ENCODE data around the gene AFG3L2. TPM values are rescaled to one million over a fixed set of nuclear protein-coding genes. Genes with fewer than 3 reads are reported as not detected.

AFG3L2 gene
- total RNA-seq, 1 experiment from 2014 or later: 66.7 TPM

DNA sequence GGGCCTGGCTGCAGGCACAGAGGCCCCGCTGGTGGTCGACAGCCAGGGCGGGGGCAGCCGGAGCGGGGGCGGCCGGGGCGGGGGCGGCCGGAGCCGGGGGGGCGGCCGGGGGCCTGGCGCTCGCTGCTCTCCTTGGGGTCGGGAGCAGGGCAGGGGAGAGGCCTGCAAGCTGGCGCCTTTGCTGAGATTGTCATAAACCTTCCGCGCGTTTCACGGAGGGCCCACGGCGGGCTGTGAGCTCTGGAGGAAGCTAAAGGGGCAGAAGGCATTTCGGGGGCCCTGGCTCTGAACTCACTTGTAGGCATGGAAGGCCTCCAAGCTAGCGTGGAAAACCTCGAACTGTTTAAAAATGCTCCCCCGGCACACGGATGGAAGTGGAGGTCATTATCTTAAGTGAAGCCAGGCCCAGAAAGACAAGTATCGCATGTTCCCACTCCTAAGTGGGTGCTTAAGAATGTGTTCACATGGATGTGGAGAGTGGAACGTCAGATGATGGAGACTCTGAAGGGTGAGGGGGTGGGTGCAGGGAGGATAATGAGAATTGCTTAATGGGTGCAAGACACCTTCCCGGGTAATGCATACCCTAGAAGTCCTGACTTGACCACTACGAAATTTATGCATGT is 31.3 kb upstream of the AFG3L2 start:
- no TSS peak for BruUV-seq (replicated peaks)
- intact Hi-C loops (cut with micrococcal nuclease): loop anchor here (5.0 kb wide), 1 partner anchor 539 kb away; the partner anchor contains the start of gene SEH1L

DNA sequence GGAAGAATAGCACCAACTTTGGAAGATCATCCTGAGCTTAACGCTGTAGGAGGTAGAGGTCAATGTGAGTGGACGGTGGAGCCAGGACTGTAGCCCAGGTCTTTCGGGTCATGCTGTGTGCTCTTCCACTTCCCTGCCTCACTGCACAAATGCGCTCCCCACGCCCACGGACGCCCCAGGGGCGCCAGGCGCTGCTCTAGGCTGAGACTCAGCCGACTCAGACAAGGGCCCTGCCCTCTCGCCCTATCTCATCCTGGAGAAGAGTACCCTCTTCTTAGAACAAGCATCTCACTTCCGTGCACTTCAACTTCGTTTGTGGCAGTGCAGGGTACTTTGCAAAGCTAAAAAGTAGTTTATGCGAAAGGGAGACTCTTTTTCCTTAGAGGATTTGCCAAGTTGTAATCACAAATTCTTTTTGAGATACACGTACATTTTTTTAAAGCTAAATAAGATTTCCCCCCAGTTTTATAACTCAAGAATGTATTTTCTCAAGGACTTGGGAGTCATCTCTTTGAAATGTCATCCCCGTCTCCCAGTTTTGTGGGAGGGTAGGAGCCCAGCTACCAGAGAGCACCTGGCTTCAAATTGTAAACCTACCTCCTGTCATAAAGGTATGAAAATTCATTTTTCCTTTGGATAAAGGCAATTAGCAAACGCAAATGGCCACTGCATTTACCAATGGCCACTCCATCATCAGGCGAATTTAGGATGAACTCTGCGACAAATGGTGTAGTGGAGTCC is 29.5 kb upstream of the AFG3L2 start:
- Histone ChIP-seq H3K4me3 (replicated peaks in 1 of 2; ENCODE audit: low read depth in 1 of 2, low read length in 2 of 2) (no peak overlapping the region), H3K27me3 (ENCODE audit: insufficient read depth, low read length) (peaks cover 17% of the 10 kb centered on the region; the same call in 1 of the 2 replicates), H3K9me2 (ENCODE audit: insufficient read depth) (no peaks in the 10 kb centered on the region), H3K9ac (ENCODE audit: low read length) (no peak overlapping the region), H3K4me2 (ENCODE audit: low read length) (no peak overlapping the region), H3K79me2 (ENCODE audit: insufficient read depth, low read length) (peaks cover 33% of the 10 kb centered on the region), H3K36me3 (ENCODE audit: control insufficient read depth in 1 of 2, insufficient read depth in 2 of 2, low read length in 2 of 2) (no peaks in the 10 kb centered on the region), H2AFZ (ENCODE audit: low read depth, low read length, poor library complexity, severe bottlenecking) (no peak overlapping the region), H3K27ac (ENCODE audit: low read depth, low read length) (no peak overlapping the region), H3K4me1 (ENCODE audit: control insufficient read depth in 1 of 2, insufficient read depth in 2 of 2, low read length in 2 of 2) (peaks cover 17 to 38% of the 10 kb centered on the region in 2 experiments), H4K20me1 (ENCODE audit: insufficient read depth) (no peaks in the 10 kb centered on the region), H3K9me3 (ENCODE audit: control insufficient read depth in 1 of 2, insufficient read depth in 1 of 2, low read depth in 1 of 2, low read length in 2 of 2) (no peaks in the 10 kb centered on the region)
- TF ChIP-seq EGR1 (IDR thresholded peaks at IDR 0.05; ENCODE audit: low read depth) (no peak), CBX3 (IDR thresholded peaks at IDR 0.05; ENCODE audit: low read depth) (no peak), TCF7L2 (IDR thresholded peaks at IDR 0.05; ENCODE audit: borderline replicate concordance, extremely low read depth, insufficient read depth, insufficient read length) (no peak), SP1 (IDR thresholded peaks at IDR 0.05; ENCODE audit: low read depth) (no peak), SRF (IDR thresholded peaks at IDR 0.05; ENCODE audit: low read depth) (no peak), ZFX (IDR thresholded peaks at IDR 0.05) (no peak)
- TF ChIP-seq, protein P1, sequence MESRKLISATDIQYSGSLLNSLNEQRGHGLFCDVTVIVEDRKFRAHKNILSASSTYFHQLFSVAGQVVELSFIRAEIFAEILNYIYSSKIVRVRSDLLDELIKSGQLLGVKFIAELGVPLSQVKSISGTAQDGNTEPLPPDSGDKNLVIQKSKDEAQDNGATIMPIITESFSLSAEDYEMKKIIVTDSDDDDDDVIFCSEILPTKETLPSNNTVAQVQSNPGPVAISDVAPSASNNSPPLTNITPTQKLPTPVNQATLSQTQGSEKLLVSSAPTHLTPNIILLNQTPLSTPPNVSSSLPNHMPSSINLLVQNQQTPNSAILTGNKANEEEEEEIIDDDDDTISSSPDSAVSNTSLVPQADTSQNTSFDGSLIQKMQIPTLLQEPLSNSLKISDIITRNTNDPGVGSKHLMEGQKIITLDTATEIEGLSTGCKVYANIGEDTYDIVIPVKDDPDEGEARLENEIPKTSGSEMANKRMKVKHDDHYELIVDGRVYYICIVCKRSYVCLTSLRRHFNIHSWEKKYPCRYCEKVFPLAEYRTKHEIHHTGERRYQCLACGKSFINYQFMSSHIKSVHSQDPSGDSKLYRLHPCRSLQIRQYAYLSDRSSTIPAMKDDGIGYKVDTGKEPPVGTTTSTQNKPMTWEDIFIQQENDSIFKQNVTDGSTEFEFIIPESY (IDR thresholded peaks at IDR 0.05; ENCODE audit: extremely low read depth, insufficient replicate concordance, low read length): no peak
- ATAC-seq (no peak), DNase-seq (ENCODE audit: low read depth, low spot score) (no peak)
- ChIA-PET POLR2A (no interaction called here), RAD21 (ENCODE audit: low non-redundant PET in 1 of 2, low total read pairs in 2 of 2, uncharacterized antibody in 2 of 2, unreplicated experiment in 2 of 2) (no interaction called here), CTCF (no interaction called here)
- no TSS peak for BruUV-seq (replicated peaks)
- intact Hi-C loops (cut with micrococcal nuclease): loop anchor here (1.0 to 5.0 kb wide), 2 partner anchors 251 to 541 kb away; partner anchors contain the start of gene SEH1L

More for the DNA sequence above, 31.3 kb upstream of the AFG3L2 start:
- Histone ChIP-seq H3K27ac (ENCODE audit: low read depth, low read length) (peak overlapping the region; percentile 77), H3K4me3 (replicated peaks in 1 of 2; ENCODE audit: low read depth in 1 of 2, low read length in 2 of 2) (peak overlapping the region; percentile 54 to 83), H3K9ac (ENCODE audit: low read length) (peak overlapping the region; percentile 86), H3K79me2 (ENCODE audit: insufficient read depth, low read length) (peaks cover 46% of the 10 kb centered on the region), H3K27me3 (ENCODE audit: insufficient read depth, low read length) (peaks cover 17% of the 10 kb centered on the region; the same call in 1 of the 2 replicates), H3K4me2 (ENCODE audit: low read length) (peak overlapping the region; percentile 95), H3K4me1 (ENCODE audit: control insufficient read depth in 1 of 2, insufficient read depth in 2 of 2, low read length in 2 of 2) (peaks cover 17 to 37% of the 10 kb centered on the region in 2 experiments), H3K9me2 (ENCODE audit: insufficient read depth) (no peaks in the 10 kb centered on the region), H3K9me3 (ENCODE audit: control insufficient read depth in 1 of 2, insufficient read depth in 1 of 2, low read depth in 1 of 2, low read length in 2 of 2) (no peaks in the 10 kb centered on the region), H4K20me1 (ENCODE audit: insufficient read depth) (no peaks in the 10 kb centered on the region), H2AFZ (ENCODE audit: low read depth, low read length, poor library complexity, severe bottlenecking) (no peak overlapping the region), H3K36me3 (ENCODE audit: control insufficient read depth in 1 of 2, insufficient read depth in 2 of 2, low read length in 2 of 2) (no peaks in the 10 kb centered on the region)
- no peak for TF ChIP-seq SRF (IDR thresholded peaks at IDR 0.05; ENCODE audit: low read depth)
- TF ChIP-seq, protein P2, sequence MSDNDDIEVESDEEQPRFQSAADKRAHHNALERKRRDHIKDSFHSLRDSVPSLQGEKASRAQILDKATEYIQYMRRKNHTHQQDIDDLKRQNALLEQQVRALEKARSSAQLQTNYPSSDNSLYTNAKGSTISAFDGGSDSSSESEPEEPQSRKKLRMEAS (IDR thresholded peaks at IDR 0.05): no peak
- no peak for TF ChIP-seq EZH2 (IDR thresholded peaks at IDR 0.05)
- peak; percentile 86 for TF ChIP-seq ZFX (IDR thresholded peaks at IDR 0.05)
- ChIA-PET CTCF (no interaction called here), POLR2A (interaction anchor here (1.0 to 1.4 kb wide), 3 partner anchors 11 to 31 kb away, joined by 3 to 11 read pairs (median 4); no protein-coding TSS in a partner anchor), RAD21 (ENCODE audit: low non-redundant PET in 1 of 2, low total read pairs in 2 of 2, uncharacterized antibody in 2 of 2, unreplicated experiment in 2 of 2) (no interaction called here)
- no peak for DNase-seq (ENCODE audit: low read depth, low spot score)
- ATAC-seq: no peak; the same call in none of the 2 replicates

Data from HCT116 (cell line).